ENCODE data around the gene OSR1.
A peak's percentile ranks its signal among the peaks of the same experiment; 100 is the strongest.
"Not testable (repeated sequence)": the region's sequence is repeated elsewhere in the genome, so short reads cannot be mapped to it uniquely, and the experiment has no call there.

OSR1 gene
- 0 to 1.9 (median 0) reads per million in 17 experiments for total RNA-seq

DNA sequence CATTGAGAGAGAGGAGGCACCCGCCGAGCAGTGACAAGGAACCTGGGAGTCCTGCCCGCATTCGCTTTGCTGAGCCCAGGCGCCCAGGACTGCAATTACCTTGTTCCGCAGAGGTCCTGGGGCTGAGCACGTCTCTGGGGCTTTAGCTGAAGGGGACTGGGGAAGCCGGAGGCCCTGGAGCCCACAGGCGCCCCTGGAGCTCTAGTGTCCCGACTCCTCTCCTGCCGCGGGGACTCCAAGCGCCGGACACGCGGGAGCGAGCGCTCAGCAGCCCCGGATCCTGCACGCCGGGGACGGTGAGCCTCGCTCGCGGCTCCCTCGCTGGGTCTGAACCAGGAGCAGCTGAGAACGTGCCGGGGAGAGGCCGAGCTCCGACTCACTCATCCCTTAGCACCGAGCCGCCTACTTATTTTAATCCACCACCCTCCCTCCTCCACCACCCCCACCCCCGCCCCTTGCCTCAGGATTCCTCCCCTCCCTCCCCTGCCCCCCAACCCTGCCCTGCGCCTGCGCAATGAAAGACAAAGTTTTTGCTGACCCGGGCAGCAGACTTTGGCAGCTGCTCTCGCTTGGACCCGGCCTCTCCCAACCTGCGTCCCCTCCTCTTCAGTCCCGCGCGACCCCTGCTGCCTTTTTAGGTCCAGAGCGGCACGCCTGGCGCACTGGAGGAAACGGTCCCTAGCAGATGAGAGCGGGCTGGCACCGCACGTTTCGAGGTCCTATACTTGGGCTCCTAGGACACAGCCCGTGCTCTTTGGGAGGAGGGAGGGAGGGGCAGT is at the start of gene OSR1:
Gene OSR1, minus strand, starts transcription at position 382 of the 779 bp plus-strand sequence. CDS start 4,818 bp downstream, outside the sequence.
- DNase-seq: peak in 1 of 4 experiments; percentile 32

DNA sequence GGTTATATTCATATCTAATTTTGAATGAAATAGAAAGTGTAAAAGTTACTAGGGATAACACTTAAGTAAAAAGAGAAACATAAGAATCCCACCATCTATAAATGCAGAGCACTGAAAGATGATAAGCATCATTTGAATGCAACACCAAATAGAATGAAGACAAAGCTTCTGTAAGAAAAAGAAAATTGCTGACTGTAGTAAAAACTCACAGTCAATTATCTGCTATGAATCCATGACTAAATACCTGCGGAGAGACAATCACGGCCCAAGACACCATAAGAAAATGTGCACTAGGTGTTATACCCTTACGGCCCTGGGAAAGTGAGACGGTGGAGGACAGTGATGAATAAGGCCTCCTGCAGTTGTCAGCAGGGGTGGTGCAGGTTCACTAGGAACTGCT is 45.4 kb upstream of the OSR1 start:
- no peak for DNase-seq

DNA sequence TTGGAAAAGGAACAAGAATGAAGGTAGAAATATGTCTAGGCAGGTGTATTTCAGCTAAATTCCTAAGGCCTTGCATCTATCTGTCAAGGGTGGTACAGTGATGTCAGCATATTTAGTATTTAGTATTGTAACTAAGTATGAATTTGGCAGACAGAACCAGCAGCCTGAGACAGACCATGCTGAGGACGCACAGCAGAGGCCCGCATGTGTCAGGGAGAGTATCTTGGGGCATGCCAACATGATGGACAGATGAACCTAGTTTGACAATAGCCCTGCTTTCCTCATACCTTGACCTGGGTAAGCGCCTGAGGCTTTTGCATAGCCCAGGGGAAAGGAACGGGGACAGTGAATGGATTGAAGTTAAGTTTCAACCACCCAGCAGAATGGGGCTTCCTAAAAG is 33.8 kb upstream of the OSR1 start:
- DNase-seq: no peak

DNA sequence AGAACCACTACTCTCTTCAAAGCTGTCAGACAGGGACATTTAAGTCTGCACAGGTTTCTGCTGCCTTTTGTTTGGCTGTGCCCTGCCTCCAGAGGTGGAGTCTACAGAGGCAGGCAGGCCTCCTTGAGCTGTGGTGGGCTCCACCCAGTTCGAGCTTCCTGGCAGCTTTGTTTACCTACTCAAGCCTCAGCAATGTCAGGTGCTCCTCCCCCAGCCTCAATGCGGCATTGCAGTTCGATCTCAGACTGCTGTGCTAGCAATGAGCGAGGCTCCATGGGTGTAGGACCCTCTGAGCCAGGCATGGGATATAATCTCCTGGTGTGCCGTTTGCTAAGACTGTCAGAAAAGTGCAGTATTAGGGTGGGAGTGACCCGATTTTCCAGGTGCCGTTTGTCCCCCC is 31.0 kb upstream of the OSR1 start:
- not testable (repeated sequence) for DNase-seq

DNA sequence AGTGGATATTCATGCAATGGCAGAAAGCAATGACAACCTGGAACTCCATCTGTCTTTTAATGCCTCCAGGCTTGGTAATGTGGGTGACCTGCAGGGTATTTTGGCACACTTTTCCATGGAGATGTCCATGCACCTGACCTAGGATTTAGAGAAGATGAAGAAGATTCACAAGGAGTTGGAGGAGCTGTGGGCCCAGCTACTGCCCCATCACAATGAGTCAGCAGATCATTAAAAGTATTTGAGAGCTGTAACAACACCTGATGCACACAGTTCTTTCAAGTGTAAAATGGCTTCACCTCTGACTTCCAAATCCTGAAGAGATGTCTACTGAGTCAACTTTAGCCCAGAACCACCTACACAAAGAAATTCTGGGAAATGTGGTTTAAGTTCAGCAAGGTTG is 22.1 kb upstream of the OSR1 start:
- no peak for DNase-seq

DNA sequence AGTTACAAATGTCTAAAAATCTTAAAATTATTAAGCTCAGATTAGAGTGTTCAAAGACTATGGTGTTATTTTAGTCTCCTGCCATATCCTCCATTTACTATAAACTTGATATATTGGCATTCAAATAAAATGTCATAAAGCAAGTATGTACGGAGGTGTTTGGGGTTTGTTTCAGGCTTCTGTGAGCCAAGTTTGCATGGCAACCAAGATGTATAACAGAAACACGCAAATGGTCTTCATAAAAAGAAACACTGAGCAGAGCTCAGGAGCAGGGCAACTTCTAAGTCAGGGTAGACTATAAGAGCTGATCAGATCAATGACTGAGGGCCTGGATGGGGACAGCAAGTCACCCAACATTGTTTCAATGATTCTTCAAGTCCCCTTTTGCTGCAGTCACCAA is 20.5 kb upstream of the OSR1 start:
- DNase-seq: no peak

DNA sequence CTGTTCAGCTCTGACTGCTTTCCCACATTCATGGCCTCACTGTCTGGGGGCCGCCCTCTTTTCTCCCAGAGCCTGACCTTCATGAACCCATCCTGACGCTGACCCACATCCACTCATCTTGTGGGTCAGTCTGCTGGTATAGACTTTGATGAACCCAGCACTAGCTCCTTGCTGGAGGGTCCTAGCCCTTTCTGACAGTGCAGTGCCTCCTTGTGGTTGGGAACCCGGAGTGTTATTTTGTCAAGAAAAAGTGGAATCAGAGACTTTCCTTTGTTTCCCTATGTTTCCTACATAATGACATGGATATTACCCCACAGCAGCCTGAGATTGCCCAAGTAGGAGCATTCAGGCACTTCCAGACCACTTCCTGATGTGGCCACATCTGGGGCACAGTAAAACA is 19.3 kb upstream of the OSR1 start:
- DNase-seq: no peak

DNA sequence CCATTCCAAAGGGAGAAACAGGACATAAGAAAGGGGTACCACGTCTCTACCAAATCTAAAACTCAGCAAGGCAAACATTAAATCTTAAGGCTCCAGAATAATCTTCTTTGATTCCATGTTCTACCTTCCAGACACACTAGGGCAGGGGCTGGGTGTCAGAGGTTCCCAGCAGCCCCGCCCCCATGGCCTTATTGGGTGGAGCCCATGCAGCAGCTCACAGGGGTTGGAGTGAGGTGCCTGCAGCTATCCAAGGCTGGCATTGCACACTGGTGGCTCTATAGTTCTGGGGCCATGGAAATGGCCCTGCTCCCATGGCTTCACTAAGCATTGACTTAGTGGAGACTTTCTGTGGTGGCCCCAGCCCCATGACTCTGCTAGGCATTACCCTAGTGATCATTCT is 14.9 kb upstream of the OSR1 start:
- DNase-seq: no peak

DNA sequence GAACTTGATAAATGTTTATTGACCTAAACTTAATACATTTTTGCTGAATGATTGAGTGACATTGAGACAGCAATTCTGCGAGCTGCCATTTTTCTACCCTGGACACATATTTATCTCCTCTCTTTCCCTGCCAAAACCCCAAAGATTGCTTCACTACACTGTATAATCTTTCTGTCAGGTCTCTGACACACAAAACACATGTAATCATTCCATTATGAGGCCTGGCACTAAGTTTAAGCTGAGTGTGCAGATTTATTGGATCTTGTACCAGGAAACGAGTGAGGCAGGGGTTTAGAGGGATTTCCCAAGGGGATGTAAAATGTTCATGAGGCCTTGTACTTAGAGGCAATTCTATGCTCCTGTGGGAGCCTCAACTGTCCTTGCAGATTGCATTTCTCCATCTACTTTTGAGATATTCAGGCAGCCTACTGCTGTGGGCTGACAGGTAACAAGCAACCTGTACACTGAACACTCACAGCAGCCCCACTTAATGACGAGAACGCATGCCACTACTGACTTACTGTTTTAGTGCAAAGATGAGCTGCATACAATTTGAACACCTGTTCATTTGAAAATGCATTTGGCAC is 13.7 kb upstream of the OSR1 start:
- DNase-seq: no peak

DNA sequence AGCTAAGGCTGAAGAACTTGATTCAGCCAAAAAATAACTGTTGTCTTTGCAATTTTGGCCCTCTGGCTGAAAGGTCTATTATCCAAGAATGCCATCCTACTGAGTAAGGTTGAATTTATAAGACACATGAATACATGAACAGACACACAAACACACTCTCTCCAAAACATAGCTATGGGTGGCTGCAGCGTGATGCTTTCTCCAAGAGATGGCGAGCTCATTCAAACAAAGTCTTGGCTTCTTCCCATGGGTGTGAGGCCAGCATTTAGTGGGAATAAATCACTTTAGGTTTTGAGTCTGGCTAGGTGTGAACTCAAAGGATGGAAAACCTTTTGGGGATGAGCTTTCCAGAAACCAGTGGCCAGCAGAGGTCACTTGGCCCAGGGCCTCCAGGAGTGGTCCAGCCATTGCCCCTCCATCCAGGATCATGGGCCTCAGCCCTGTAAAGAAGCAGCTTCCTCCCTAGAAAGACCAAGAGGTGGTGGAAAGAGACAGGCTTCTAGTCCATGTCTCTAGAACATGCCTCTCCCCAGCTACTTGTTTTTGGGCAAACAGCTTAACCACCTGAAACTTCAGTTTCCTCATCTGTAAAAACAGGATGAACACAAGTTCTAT is 11.0 kb upstream of the OSR1 start:
- DNase-seq: no peak

DNA sequence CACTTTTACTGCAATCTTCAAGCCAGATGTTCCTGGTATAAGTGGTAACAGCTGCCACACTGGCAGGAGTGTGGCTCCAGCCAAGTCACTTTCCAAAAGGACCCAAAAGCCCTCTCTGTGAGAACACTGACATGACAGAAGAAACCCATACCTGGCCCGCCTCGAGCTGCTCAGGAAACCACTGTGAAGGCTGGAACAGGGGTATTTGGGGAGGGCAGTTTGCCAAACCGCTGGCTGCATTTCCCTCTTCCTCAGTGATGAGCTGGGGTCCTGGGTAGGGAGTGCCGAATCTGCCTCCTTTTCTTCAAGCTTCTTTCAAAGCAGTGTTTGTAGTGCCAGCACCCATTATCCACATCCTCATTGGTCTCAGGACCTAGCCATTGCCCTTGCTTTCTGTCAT is 10.3 kb upstream of the OSR1 start:
- no peak for DNase-seq

DNA sequence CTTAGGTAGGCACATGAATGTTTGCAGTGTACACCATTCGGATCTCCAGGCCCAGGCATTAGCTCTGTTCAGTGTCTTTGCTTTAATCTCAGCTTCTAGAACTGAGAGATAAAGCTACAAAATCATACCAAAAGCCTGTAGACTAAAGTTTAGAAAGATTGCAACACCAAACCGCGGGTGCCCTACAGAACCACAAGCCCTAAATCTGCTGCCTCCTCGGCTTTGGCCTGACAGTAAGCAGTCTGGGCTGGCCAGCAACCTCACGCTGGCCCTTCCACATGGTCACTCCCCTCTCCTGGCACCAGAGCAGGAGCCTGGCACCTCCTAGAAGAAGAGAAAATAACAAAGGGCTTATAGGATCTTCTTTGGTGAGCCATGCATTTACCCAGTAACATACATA is 8.9 kb upstream of the OSR1 start:
- no peak for DNase-seq

DNA sequence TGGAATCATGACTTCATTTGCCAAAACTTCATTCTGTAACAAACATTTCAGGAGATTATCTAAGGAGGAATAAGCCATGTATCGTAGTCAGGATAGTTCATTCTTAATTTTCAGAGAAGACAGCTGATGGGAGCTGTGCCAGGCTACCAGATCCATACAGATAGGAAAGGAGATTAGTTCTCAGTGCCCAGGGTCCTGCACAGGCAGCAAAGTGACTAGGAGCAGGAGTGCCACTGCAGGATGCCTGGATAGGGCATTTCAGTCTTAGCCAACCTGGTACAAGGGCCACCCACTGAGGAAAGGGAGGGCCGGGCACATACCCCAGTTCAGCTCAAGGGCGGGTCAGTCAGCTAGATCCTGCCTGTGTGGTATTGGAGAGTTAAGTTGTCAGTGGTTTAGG is 6.7 kb upstream of the OSR1 start:
- DNase-seq: no peak

DNA sequence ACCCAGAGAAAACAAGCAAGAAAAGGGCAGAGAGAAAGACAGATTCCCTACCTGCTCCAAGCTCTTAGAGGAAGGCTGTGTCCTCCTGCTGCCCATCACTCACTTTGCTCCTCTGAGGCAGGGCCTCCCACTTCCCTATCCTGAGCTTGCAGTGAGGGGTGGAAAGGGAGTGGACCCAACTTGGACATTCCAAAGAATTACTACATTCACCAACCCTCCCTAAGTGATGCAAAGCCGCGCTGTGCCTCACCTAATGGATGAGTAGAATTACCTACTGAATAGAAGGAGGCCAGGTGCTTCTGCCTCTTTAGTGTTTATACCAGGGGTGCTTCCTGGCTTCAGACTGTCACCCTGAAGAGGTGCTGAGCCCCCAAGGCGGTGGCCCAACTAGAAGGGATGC is 5.6 kb upstream of the OSR1 start:
- no peak for DNase-seq

DNA sequence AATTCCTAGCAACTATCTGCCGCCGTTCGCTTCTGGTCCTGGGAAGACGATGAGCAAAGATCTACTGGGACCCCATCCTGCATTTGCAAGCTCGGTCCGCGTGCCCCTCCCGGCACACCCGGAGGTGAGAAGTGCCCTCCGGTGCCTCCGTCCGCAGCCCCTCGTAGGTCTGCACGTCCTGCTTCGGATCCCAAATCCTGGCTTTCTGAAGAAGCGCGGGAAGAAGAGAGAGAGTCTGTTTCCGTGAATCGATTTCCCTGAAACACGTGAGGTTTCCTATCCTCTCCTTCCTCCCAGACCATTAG is 5.0 kb upstream of the OSR1 start:
- no peak for DNase-seq

DNA sequence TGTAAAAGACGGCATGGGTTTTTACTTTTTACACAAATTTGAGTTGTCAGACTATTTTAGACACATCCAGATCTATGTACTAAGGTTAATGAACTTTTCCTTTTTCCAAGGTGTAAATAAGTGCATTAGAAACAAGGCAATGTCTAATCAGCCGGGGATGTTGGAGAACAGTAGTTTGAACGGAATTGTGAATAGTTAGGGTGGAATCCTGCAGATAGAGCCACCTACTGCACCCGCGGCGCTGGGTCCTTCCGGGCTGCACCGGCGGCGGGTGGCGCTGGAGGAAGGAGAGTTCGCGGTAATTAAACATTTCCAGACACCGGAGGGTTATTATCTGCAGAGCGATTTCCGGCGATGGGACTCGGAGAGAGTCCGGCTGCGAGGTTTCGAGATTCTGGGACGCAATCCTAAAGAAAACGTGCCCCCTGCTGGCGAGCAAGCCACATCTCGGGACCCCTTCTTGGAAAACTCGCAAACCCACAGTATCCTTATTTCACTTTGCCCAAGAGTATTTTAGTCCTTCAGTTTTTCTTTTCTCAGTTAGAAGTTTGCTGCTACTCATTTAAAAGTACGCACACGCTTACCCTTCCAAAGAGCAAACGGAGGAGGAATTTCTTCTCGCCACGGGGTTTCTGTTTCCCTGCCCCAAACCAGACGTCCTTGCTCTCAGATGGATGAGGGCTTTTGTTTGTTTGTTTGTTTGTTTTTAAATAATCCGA is 4.5 kb upstream of the OSR1 start:
- peak; percentile 69 to 91 (median 80) for DNase-seq

DNA sequence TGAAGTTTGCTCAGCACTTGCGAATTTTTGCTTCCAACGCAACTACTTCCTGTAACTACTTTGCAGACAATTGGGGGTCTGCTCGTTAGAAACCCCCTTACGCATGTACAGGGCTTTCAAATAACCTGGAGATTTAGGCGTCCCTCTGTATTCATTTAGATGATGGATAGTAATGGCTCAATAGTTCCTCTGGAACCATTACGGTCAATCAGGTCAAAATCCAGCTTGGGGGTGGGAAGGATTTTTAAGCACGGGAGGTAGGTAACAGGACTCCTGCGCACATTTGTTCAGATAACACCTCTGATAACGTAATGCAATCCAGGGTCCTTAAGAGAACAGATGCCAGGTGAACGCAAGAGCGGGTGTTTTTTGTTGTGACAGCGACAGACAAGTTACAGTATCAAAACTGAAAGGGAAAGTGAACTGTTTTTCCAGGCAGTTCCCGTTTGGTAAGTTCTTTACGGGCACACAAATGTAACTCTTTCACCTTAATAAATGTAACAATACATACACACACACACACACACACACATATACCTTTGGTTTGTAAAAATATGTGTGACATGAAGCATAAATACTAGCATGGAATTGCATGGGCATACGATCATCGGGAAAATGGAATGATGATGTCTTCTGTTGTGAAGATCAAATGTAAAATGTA is 3.8 kb upstream of the OSR1 start:
- DNase-seq: peak in 1 of 4 experiments; percentile 30

DNA sequence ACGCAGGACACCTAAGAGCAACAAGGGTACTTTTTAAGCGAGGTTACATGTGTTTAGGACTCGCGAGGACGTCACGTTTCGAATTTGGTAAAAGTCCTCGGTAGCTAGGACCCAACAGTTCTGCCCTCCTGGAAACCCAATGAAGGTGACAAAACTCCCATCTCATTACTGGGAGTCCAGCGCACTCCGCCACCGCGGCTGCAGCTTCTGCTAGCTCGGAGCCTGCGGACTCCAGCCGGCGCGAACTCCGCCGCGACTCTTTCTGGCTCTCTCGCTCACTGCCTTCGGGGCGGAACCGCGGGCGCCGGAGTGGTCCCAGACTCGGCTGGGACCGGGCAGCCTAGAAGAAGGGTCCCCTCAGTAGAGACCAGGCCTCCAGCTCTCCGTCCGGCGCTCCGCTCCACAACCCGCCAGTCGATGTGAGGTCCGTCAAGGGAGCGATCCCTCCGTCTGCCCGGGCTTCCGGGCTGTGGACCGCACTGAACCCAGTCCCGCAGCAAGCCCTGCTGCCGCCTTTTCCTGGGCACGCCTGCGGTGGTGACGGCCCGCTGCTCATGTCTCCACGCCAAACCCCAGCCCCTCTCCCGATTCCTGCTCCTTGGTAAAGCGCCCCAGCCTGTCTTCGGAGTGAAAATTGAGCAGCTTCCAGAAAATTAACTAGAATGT is 3.0 kb upstream of the OSR1 start:
- peak in 1 of 4 experiments; percentile 55 for DNase-seq

DNA sequence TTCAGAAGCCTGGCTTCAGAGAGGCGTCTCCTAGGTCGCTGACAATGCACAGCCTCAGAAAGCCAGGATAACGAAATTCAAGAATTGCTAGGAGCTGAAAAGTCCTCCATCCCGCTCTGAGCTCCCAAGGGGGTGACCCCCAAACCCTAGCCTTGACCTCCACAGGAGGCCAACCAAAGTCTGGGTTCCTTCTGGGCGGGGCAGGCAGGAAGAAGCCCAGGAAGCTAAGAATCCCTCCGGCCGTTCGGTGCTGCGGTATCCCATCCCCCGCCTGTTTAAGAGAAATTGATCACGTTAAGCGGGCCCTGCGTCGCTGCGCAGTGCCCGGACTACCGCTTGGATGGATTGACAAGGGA is 2.5 kb upstream of the OSR1 start:
- DNase-seq: no peak

DNA sequence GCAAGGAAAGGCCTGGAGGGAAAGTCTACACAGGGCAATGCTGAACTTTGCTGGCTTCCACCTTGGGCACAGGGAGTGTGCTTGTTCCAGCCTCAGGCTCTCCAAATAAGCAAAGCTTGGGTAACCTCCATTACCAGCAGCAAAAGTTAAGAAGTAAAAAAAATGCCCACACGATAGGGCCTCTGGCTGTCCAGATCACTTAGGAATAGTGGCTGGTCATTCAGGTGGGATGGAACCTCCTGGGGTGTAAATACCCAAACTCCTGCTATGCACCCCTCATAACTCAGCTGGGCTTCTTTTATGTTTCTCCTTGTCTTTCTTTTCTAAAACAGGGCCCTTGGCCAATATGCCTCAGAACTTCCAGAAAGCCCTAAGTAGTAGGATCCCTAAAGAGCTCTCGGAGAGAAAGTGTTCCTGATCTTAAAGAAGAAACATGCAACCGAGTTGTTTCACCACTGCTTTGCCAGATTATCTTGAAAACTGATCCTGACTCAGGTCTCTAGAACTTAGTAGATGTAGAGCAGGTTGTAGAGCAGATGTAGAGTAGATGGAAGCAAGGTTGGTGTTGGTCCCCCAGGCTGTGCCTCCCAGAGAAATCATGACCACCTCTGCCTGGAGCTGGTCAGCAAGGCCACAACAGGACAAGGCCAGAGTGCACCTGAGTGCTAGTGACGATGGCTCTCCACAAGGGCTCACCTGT is 2.0 kb upstream of the OSR1 start:
- DNase-seq: no peak

DNA sequence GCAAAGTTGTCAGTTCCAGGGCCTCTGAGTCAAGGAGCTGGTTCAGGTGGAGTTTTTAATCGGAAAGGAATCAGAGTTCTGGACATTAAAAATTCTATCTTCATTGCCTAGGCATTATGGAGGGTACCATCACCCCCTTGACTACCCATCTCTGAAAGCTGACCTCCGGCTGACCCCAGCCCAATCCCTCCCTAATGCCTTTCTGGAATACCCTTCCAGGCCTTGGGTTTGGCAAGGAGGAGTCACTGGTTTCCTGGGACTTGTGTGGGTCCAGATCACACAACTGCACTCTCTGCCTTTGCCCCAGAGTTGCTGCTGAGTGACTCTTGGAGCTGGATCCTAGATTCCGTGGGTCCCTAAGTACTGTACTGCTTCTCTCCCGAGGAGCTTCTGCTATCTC is 1.0 kb upstream of the OSR1 start:
- DNase-seq: no peak

DNA sequence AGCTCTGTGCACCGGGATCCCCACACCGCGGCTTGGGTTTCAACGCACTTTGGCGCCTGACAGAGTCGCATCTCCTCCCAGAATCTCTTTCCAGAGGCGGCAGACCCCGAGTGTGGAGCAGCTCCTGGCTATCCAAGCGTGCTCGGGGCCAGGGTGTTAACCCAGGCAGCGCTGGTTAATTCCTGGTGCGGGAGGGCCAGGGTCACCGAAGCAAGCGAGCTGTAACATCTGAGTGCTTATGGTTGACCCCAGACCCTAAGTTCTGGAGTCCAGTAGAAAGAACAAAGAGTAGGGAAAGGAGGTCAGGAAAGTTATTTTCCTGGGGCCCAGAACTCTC is 566 bp upstream of the OSR1 start:
- no peak for DNase-seq
